GM12878 (cell line): ENCODE measurements around the gene NFATC2. TPM values are rescaled to one million over a fixed set of nuclear protein-coding genes. Genes with fewer than 3 reads are reported as not detected.
A peak's percentile ranks its signal among the peaks of the same experiment; 100 is the strongest.

Experiments used
- ATAC-seq: fragments of 200-7000 bp; cut with Tn5 transposase; 3 replicates; pipeline ENCODE4 v1.9.1; 2020; ENCODE audit warnings: mild to moderate bottlenecking, moderate library complexity
- BruUV-seq: library from RNA; stranded (reverse); fragments of 400-500 nt; replicated peaks from 2 replicates; lab custom pipeline; 2021; lab: Mats Ljungman, UMichigan
- CTCF ChIA-PET: fragments of 300-600 bp; sonication (Branson Sonifier 250); formaldehyde crosslinking; extraction: SDS; loops from one replicate; lab custom pipeline; 2021; ENCODE audit warnings: inconsistent platforms; lab: Yijun Ruan, JAX
- POLR2A ChIA-PET: fragments of 350-600 bp; formaldehyde crosslinking; extraction: SDS; loops from one replicate; lab custom pipeline; 2021; ENCODE audit warnings: inconsistent platforms; lab: Charles Lee
- RAD21 ChIA-PET: fragments of 300-600 bp; sonication (Branson Sonifier 250); formaldehyde crosslinking; loops from one replicate; lab custom pipeline; 2023; ENCODE audit warnings: antibody characterized with exemption; ENCODE audit not compliant: unreplicated experiment; lab: Charles Lee
- SMC1A ChIA-PET: fragments of 300-600 bp; sonication (Branson Sonifier 250); formaldehyde crosslinking; loops from one replicate; lab custom pipeline; 2023; ENCODE audit not compliant: unreplicated experiment, uncharacterized antibody; lab: Charles Lee
- DNase-seq: peaks from one replicate; pipeline ENCODE4 v3.0.0-alpha.2; 2011; ENCODE audit warnings: low read depth, low spot score
- FAIRE-seq: peaks from 3 replicates; lab custom pipeline; 2011; peaks lifted over from hg19 to GRCh38; lab: Jason Lieb, UNC
- H2AFZ ChIP-seq: 2 replicates; pipeline ENCODE4 v1.6.0; 2011; ENCODE audit warnings: low read depth, low read length, control low read depth; ENCODE audit not compliant: control insufficient read depth
- H3K27ac ChIP-seq: 2 replicates; pipeline ENCODE4 v1.5.1; 2011; ENCODE audit warnings: control low read depth; ENCODE audit not compliant: control insufficient read depth, insufficient read depth
- H3K27me3 ChIP-seq, 2 experiments: replicated peaks in 1 of 2; 2 replicates each; pipeline versions ENCODE4 v1.6.0 to v1.6.1; 2011; ENCODE audit warnings: low read length in 1 of 2; ENCODE audit not compliant: control insufficient read depth in 2 of 2, insufficient read depth in 2 of 2
- H3K36me3 ChIP-seq, 2 experiments: 2 replicates each; pipeline ENCODE4 v1.5.1; 2011; ENCODE audit warnings: low read length in 1 of 2; ENCODE audit not compliant: control insufficient read depth in 2 of 2, insufficient read depth in 2 of 2
- H3K4me1 ChIP-seq: 2 replicates; pipeline ENCODE4 v1.6.1; 2011; ENCODE audit warnings: mild to moderate bottlenecking, low read length, moderate library complexity, mixed read lengths; ENCODE audit not compliant: control insufficient read depth, insufficient read depth
- H3K4me2 ChIP-seq: 2 replicates; pipeline ENCODE4 v1.6.0; 2011; ENCODE audit warnings: control low read depth; ENCODE audit not compliant: control insufficient read depth, insufficient read depth
- H3K4me3 ChIP-seq: fragments of 200-600 bp; sonication (generic); 2 replicates; pipeline ENCODE4 v1.5.1; 2016
- H3K79me2 ChIP-seq: 2 replicates; pipeline ENCODE4 v1.6.0; 2011; ENCODE audit warnings: low read length; ENCODE audit not compliant: control insufficient read depth, insufficient read depth
- H3K9ac ChIP-seq: 2 replicates; pipeline ENCODE4 v1.8.0; 2011; ENCODE audit warnings: low read length, control low read depth, mixed read lengths; ENCODE audit not compliant: control insufficient read depth, insufficient read depth
- H3K9me3 ChIP-seq: replicated peaks from 3 replicates; pipeline ENCODE4 v1.5.1; 2011; ENCODE audit warnings: mild to moderate bottlenecking, low read length; ENCODE audit not compliant: control insufficient read depth, insufficient read depth
- H4K20me1 ChIP-seq: 2 replicates; pipeline ENCODE4 v1.6.0; 2011; ENCODE audit not compliant: control insufficient read depth, insufficient read depth
- CUX1 ChIP-seq: IDR thresholded peaks from 2 replicates; pipeline ENCODE4 v1.6.1; 2012; ENCODE audit warnings: improper control_type of control experiment, low read depth, low read length; ENCODE audit not compliant: insufficient replicate concordance
- MYC ChIP-seq: IDR thresholded peaks from 2 replicates; pipeline ENCODE4 v1.6.1; 2011; ENCODE audit warnings: mild to moderate bottlenecking, low read length, moderate library complexity, inconsistent platforms; ENCODE audit not compliant: insufficient read depth, insufficient replicate concordance, insufficient read length, severe bottlenecking
- NFIC ChIP-seq: IDR thresholded peaks from 2 replicates; pipeline ENCODE4 v1.6.1; 2012; ENCODE audit warnings: low read depth, mild to moderate bottlenecking, inconsistent platforms, low read length, moderate library complexity
- NR2C1 ChIP-seq: fragments of 450-650 bp; IDR thresholded peaks from 2 replicates; pipeline ENCODE4 v1.6.1; 2017; ENCODE audit warnings: antibody characterized with exemption, mild to moderate bottlenecking, moderate library complexity
- RAD51 ChIP-seq: fragments of 450-650 bp; IDR thresholded peaks from 2 replicates; pipeline ENCODE4 v1.6.1; 2016; ENCODE audit warnings: moderate library complexity, mild to moderate bottlenecking, inconsistent platforms
- RUNX3 ChIP-seq: IDR thresholded peaks from 2 replicates; pipeline ENCODE4 v1.6.1; 2012; ENCODE audit warnings: low read length, inconsistent platforms
- ZNF24 ChIP-seq: fragments of 450-650 bp; IDR thresholded peaks from 2 replicates; pipeline ENCODE4 v1.6.1; 2017; ENCODE audit warnings: antibody characterized with exemption, mild to moderate bottlenecking
- WGBS: methylation state at CpG from one replicate; pipeline ENCODE4 v1.1.6; 2016; ENCODE audit warnings: low lambda C conversion rate; ENCODE audit not compliant: insufficient replicate concordance, insufficient coverage; ENCODE audit errors: missing lambda C conversion rate; 5-methylcytosine and 5-hydroxymethylcytosine counted together
- in situ Hi-C: fragments of 300-500 bp; cut with MboI; formaldehyde crosslinking; loops from 9 replicates; pipeline ENCODE4 v1.14.3; 2018; ENCODE audit warnings: mixed read lengths
- intact Hi-C: fragments of 100-400 bp; cut with micrococcal nuclease; formaldehyde crosslinking; loops from one replicate; pipeline ENCODE4 v1.14.2; 2022; ENCODE audit not compliant: unreplicated experiment
- polyA plus RNA-seq, 11 experiments: library from polyadenylated mRNA; depleted of rRNA in 4 of 11; unstranded in 6 of 11; stranded (reverse) in 5 of 11; fragments of >200 nt; fragmentation: Nextera tagmentation in 4 of 11; fragmentation: Illumina TruSeq in 1 of 11; extraction: Ambion mirVana in 4 of 11; extraction: Trizol in 1 of 11; gene quantifications; 1 replicate in 1 of 11; 2 replicates in 10 of 11; pipeline versions ENCODE4 v1.2.1 to v1.2.3, GENCODE V29; 2011 to 2016; ENCODE audit warnings: inconsistent platforms in 2 of 11, missing spikeins in 2 of 11, low read depth in 1 of 11
- total RNA-seq, 4 experiments: library from RNA; depleted of rRNA in 3 of 4; stranded (reverse); fragments of >200 nt in 3 of 4; fragmentation: Illumina TruSeq in 1 of 4; extraction: Trizol in 1 of 4; gene quantifications; 2 replicates each; pipeline versions ENCODE4 v1.2.1 to v1.2.3, GENCODE V29; 2013 to 2021

NFATC2 gene
- total and polyA plus RNA-seq, 10 of the 15 experiments (the other 5 are each of a cell fraction or from before 2014, with no cell fraction given): 3.3 to 20.0 (median 7.3) TPM

- H3K4me2 ChIP-seq: no peak overlapping the region
- no TSS peak for BruUV-seq
- POLR2A ChIA-PET: no interaction called here
- ATAC-seq: no peak
- RAD21 ChIA-PET: no interaction called here
- DNase-seq: no peak
- CTCF ChIA-PET: interaction anchor here (1.6 kb wide), 1 partner anchor 188 kb away, joined by 5 read pairs; no protein-coding TSS in a partner anchor
- TF ChIP-seq ZNF24 (0 out of 2 replicates have a peak, but pooled peaks have one; percentile 18), NR2C1 (no peak)
- FAIRE-seq: no peak
- H3K9ac ChIP-seq: no peak overlapping the region
- H3K4me1 ChIP-seq: no peaks in the 10 kb centered on the region
- H4K20me1 ChIP-seq: no peaks in the 10 kb centered on the region
- no peaks in the 10 kb centered on the region for H3K36me3 ChIP-seq
- H2AFZ ChIP-seq: no peak overlapping the region
- no peak overlapping the region for H3K4me3 ChIP-seq
- H3K9me3 ChIP-seq: no peaks in the 10 kb centered on the region; the same call in 1 of the 3 replicates
- no peak overlapping the region for H3K27ac ChIP-seq
- no peaks in the 10 kb centered on the region for H3K27me3 ChIP-seq
- intact Hi-C loops: no loop called here
- 80% methylated on average over 6 of the region's 6 CpGs for WGBS
- SMC1A ChIA-PET: no interaction called here
- no peaks in the 10 kb centered on the region for H3K79me2 ChIP-seq
- in situ Hi-C loops: no loop called here
These were observed 31.9 kb upstream of the NFATC2 start for GRCh38 chr20:51574248-51575033.

- in situ Hi-C loops: no loop called here
- POLR2A ChIA-PET: no interaction called here
- no TSS peak for BruUV-seq
- no peaks in the 10 kb centered on the region for H3K4me1 ChIP-seq
- SMC1A ChIA-PET: interaction anchor here (0.8 kb wide), 1 partner anchor 19 kb away, joined by 3 read pairs; no protein-coding TSS in a partner anchor
- H3K9me3 ChIP-seq: no peaks in the 10 kb centered on the region; the same call in 1 of the 3 replicates
- no peak overlapping the region for H2AFZ ChIP-seq
- H3K9ac ChIP-seq: no peak overlapping the region
- RAD21 ChIA-PET: no interaction called here
- no peak overlapping the region for H3K4me2 ChIP-seq
- CTCF ChIA-PET: no interaction called here
- intact Hi-C loops: no loop called here
- no peak for DNase-seq
- no peak overlapping the region for H3K4me3 ChIP-seq
- no peaks in the 10 kb centered on the region for H3K36me3 ChIP-seq
- no peaks in the 10 kb centered on the region for H4K20me1 ChIP-seq
- no peak overlapping the region for H3K27ac ChIP-seq
- WGBS: 32% methylated on average over 8 of the region's 8 CpGs
- no peaks in the 10 kb centered on the region for H3K79me2 ChIP-seq
- FAIRE-seq: no peak
- no peak for ATAC-seq
- H3K27me3 ChIP-seq: no peaks in the 10 kb centered on the region
- TF ChIP-seq CUX1 (no peak), MYC (no peak), RUNX3 (no peak), NFIC (no peak), RAD51 (no peak)
These were observed 31.2 kb upstream of the NFATC2 start for GRCh38 chr20:51573576-51574243.
